Endothelial cell of hepatic sinusoid (primary cell): Measurements from ENCODE around the gene TAF11L2.
"Not testable (repeated sequence)": the region's sequence is repeated elsewhere in the genome, so short reads cannot be mapped to it uniquely, and the experiment has no call there.

ENCODE experiments used
- in situ Hi-C: cut with HindIII; loops from 2 replicates; pipeline ENCODE4 v1.10.0; 2017; ENCODE audit warnings: low sequenced_read_pairs

TAF11L2 gene

DNA sequence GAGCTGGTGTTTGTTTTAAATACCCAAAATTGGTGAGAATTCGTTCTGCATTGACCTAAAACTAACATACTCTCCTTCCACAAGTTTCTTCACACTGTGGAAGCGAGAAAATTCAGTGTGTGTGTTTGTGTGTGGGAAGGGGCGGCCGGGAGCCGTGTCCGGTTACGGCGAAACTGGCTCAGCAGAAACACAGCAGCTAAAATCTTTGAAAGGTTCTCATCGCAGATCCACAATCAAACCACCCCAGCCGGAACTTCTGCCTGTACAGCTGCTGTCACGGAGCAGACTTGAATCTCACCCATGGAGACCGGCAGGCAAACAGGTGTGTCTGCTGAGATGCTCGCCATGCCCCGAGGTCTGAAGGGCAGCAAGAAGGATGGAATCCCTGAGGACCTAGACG lies 26.9 kb downstream of the TAF11L2 start, which contains the start of gene TAF11L5:
Gene TAF11L5, plus strand, starts transcription at position 301 of the 400 bp plus-strand sequence.
- in situ Hi-C loops: not testable (repeated sequence)

DNA sequence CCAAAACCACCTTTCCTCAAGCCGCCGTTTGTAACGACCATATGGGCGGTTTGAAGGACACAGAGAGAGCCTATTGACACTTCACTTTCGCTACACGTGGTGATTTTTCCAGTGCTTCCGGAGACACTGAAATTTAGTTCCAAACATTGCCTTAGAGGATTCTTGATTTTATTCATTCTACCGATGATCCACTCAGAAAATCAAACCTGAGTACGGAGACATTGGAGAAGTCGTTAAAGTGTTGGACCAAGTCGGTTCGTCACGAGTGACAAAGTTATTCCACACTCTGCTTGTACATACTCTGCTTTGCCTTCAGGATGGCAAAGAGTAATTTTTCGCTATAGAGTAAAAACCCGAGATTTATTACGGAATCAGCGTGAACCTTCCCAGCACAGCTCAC lies 28.5 kb downstream of the TAF11L2 start:
- in situ Hi-C loops: not testable (repeated sequence)

GRCh38 chr5:17528369-17528768 lies 30.3 kb downstream of the TAF11L2 start, which contains the start of gene TAF11L6:
TSS of gene TAF11L6 (plus strand) at chr5:17528669.
- in situ Hi-C loops: not testable (repeated sequence)
